Limb (tissue), 2 donors: ENCODE results near the gene CCM2L.

Experiments
- DNase-seq, 2 donors: peaks; one replicate each; pipeline ENCODE4 v3.0.0-alpha.2; 2016; ENCODE audit errors: extremely low spot score in 2 of 2

Gene CCM2L

GRCh38 chr20:32010101-32010500 is at the start of gene CCM2L:
CCM2L (plus strand) TSS chr20:32010438; CDS start chr20:32010455, 17 bp downstream.
- no peak for DNase-seq

DNA sequence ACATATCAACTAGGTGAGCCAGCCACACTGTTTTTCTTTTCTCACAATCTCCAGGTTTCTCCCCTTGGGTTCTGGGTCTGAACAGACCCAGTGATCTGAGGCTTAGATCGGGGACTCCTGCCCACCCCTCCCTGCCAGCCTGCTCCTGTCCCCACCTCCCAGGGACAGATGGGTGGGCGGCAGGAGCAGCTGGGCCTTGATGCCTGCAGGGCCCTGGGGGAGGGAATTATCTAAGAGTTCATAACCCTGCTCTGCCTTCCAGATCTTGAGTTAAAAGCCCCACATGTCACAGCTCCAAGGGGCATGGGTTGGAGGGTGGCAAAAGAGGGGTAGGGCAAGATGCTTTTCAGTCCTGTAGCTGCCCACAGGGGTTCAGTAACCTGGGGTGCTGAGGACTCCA is 47.5 kb upstream of the CCM2L start:
- no peak for DNase-seq

DNA sequence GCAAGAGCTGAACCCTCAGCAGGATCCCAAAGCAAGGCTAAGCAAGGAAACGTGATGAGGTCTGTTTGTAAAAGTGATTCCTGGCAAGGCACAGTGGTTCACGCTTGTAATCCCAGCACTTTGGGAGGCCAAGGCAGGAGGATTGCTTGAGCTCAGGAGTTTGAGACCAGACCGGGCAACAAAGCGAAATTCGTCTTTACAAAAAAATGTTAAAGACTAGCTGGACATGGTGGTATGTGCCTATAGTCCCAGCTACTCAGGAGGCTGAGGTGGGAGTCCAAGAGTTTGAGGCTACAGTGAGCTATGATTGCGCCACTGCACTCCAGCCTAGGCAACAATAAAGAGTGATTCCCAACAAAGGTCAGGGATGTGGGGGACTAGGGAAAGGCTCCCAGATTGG is 46.3 kb upstream of the CCM2L start:
- no peak for DNase-seq

GRCh38 chr20:31966991-31967655 is 43.1 kb upstream of the CCM2L start:
- DNase-seq = no peak

DNA sequence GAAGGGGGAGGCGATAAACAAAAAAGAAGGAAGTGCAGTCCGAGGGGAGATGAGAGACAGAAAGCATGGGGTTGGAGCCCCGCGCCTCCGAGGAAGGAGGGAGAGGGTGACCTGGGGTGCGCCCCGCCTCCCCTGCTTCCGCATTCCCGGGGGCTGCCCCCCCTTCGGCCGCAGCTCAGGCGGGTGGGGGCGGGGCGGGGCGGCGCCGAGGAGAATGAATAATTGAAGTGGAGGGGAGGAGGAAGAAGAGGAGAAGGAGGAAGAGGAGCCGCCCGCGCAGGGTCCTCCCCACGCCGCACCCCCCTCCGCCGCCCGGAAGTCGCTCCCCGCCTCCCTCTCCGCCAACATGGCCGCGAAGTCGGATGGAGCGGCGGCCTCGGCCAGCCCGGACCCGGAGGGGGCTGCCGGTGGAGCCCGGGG is 42.4 kb upstream of the CCM2L start, which contains the start of gene XKR7:
Gene XKR7 (plus strand): TSS at position 322 of the 420 bp plus-strand sequence. CDS start 25 bp downstream, at position 347.
- peak in 1 of 2 donors; percentile 73 for DNase-seq

GRCh38 chr20:31968291-31969126 is 41.7 kb upstream of the CCM2L start:
- DNase-seq = peak; percentile 75 to 92

DNA sequence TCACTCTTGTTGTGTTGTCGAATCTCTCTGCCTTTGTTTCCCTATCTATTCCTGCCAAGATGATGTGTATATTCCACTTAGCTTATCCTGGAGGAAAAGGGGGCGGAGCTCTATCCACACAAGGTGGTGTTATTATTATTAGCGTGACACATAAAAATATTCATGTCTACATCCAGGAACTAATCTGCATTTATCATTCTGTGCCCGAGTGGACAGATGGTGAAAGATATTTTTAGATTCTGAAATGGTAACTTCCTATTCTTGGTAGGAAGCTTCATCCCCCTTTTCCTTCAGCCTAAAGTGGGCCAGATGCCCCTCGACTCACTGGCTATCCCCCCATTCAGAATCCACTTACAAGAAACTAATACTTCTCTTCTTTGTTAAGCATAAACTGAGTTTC is 40.2 kb upstream of the CCM2L start:
- no peak for DNase-seq

GRCh38 chr20:31972471-31973021 is 37.7 kb upstream of the CCM2L start:
- no peak for DNase-seq

DNA sequence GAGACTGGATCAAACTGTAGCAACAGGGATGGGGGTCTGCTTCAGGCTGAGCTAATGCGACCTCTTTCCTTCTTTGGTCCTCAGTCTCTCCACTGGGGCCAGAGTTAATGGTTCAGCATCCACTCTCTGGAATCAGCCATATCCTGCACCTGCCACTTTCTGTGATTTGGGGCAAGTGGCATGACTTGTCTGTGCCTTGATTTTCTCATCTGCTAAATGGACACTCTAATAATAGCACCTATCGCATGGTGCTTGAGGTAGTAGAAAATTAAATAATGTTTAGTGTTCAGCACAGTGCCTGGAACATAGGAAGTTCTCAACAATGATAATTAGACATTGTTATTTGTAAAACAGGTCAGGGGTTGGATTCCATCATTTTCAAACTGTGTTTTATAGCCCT is 35.9 kb upstream of the CCM2L start:
- no peak for DNase-seq

DNA sequence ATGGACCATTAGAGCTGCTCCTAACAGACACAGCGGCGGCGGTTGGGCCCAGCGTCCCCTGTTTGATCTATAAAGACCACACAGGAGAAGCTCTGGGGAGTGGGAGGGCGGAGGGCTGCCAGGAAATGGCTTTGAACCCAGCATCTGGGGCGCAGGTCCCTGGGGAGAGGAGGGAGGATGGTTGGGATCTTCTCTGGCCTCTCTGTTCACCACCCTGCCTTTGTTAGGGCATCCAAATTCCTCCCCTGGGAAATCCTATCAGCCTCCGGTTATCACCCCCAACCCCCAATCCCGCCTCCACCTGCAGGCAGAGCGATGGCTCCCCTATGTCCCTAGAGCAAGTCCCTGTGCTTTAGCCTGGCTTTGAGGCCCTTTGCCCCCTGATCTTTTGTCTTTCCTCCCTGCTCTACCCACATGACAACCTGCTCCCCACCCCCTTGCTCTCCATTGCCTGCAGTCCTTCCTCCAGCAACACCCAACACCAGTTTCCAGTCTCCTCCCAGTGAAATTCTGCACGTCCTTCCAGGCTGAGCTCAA is 35.2 kb upstream of the CCM2L start:
- DNase-seq = peak in 1 of 2 donors; percentile 29

DNA sequence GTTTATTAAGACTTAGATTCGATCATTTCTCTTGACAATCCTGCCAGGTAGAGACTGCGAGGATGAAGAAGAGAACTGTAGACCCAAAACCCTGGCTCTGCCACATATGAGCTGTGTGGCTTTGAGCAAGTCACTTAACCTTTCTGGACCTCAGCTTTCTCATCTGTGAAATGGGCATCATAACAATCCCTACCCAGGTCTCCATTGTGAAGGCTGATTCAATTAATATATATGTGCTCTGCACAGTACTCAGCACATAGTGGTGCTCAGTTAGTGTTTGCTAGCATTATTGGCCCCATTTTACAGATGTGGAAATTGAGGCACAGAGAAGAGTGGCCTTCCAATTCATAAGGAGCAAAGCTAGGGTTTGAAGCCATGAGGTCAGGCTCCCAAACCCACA is 34.4 kb upstream of the CCM2L start:
- DNase-seq = peak in 1 of 2 donors; percentile 4

- DNase-seq = no peak
Observed at GRCh38 chr20:31977080-31977479, 33.2 kb upstream of the CCM2L start.

DNA sequence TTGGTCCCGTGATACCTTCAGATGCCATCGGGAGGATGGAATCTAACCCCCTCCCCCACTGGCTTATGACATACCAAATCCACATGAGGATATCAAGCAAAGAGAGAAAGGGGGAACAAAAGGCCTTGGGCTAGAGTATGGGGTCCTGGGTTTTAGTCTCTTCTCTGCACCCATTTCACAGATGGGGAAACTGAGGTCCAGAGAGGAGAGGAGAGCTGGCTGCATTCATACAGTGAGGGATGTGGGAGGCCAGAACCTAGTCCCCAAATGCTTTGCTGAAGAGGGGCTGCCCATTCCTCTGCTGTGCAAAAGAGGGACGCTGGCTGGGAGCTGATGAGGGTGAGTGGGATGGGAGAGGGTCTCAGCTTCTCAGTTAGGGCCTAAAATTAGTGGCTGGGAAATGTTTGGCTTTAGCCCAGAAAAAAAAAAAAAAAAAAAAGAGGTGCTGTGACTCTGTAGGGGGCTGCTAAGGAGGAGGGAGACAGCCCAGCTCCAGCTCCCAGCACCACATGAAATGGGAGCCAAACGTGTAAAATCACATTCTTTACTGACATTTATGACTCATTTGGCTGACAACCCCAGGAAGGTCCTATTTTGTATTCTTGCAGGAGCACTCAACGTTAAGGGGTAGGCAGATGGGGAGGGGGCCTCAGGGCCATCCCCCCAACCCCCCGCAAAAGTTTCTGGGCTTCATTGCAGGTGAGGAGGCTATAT is 30.4 kb upstream of the CCM2L start:
- DNase-seq = peak in 1 of 2 donors; percentile 16

DNA sequence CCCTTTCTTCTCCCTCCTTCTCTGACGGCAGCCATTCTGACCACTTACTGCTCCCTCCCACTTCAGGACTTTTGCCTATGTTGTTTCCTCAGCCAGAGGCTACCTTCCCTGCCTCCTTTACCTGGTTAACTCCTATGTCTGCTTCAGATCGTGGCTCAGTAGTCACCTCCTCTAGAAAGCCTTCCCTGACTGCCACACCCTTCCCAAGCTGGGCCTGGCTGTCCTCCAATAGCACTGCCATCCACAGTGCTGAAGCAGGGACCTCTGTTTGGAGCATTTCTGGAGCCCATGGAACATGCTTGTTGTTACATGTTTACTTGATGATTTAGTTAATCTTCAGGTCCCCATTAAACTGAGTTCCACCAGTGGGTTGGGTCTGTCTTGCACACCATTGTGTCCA is 28.5 kb upstream of the CCM2L start:
- no peak for DNase-seq

GRCh38 chr20:31984981-31985471 is 25.2 kb upstream of the CCM2L start:
- DNase-seq = no peak

GRCh38 chr20:31987744-31988143 is 22.5 kb upstream of the CCM2L start:
- DNase-seq = no peak

DNA sequence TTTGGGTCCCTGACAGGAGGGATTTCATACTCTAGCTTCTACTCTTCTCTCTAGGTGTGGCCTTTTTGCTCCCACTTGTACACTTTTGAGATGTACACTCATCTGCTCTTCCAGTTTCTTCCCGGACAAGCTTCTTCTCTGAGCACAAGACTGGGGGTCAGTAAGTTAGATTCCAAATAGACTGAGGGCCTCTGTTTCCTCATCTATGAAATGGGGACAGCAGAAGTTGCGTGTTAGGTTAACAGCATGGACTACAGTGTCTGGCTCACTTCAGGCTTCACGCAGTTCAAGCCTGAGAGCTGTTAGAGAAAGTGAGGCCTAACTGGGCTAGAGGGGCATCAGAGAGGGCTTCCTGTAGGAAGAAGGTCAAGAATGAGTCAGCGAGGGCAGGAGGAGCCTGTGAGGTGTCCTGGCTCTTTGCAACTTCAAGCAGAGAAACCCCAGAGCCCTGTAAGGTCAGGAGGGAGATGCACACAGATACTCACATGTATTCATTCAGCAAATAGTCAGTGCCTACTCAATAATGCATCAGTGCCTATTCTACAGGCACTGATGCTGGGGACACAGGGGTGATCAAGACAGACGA is 21.7 kb upstream of the CCM2L start:
- DNase-seq = no peak

DNA sequence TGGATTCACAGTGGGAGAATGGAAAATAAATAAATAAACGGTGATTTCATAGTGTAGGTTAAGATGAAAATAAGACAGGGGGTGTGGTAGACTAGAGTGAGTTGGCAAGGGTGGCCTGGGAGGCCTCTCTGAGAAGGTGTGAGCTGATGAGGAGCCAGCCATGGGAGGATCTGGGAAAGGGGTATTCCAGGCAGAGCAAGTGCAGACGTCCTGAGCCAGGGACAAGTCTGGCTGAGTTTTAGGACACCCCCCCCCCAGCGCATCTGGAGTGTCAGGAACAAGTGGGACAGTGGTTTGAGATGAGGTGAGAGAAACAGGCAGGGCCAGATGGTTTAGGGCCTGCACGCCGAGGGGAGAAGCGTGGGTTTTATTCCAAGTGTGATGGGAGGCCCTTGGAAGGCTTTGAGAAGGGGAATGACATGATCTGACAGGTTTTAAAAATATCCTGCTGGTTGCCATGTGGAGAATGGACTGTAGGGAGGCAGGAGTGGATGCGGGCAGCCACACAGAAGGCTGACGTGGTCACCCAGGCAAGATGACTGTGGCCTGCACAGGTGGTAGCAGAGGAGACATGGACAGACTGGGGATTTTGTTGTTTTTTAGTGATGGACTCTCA is 21.1 kb upstream of the CCM2L start:
- DNase-seq = no peak

DNA sequence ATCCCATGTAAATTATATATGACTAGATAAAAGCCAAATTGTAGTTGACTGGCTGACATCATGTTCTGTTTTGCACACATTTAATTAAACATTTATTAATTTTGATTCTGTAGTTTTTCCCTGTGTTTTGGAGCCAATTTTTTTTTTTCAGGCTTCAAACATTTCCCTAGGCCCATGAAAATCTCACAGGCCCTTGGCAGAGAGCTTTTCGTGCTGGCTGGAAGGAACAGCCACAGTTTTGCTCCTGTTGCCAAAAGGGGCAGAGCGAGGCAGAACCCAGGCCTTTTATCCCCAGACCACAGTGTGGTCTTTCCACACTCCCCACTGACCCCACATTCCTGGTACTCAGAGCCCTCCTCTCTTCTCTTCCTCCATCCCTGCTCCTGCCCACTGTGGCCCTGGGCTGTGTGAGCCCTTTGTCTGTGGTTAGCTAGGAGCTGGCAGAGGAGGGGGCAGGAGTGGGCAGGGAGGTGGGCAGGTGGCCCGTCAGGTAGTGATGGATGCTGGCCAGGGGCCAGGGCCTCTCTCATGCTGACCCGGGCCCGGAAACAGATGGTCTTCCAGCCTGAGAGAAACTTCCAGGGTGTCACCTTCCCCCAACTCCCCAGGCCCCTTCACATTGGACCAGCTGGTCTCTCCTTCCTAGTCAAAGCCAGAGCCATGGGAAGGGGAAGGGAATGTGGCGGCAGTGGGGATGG is 19.4 kb upstream of the CCM2L start:
- no peak for DNase-seq

- no peak for DNase-seq
Observed at GRCh38 chr20:31991339-31991705, 18.9 kb upstream of the CCM2L start.
